HCT116 (cell line): ENCODE results near the gene PI4K2A. TPM values are rescaled to one million over a fixed set of nuclear protein-coding genes. Genes with fewer than 3 reads are reported as not detected.

Experiments used
- ATAC-seq: fragments of 200-7000 bp; cut with Tn5 transposase; 2 replicates; pipeline ENCODE4 v1.9.1; 2020; ENCODE audit warnings: mild to moderate bottlenecking, moderate library complexity
- BruUV-seq: library from RNA; stranded (reverse); fragments of 400-500 nt; replicated peaks from 2 replicates; lab custom pipeline; 2021; lab: Mats Ljungman, UMichigan
- CTCF ChIA-PET: fragments of 300-600 bp; sonication (Branson Sonifier 250); formaldehyde crosslinking; loops from one replicate; lab custom pipeline; 2021; ENCODE audit warnings: antibody characterized with exemption; lab: Charles Lee
- POLR2A ChIA-PET: fragments of 300-600, 350-600 bp; sonication (Branson Sonifier 250); formaldehyde crosslinking; loops from one replicate; lab custom pipeline; 2021; ENCODE audit warnings: antibody characterized with exemption; lab: Charles Lee
- RAD21 ChIA-PET, 2 experiments: fragments of 300-600 bp; sonication (Branson Sonifier 250); formaldehyde crosslinking; loops; one replicate each; lab custom pipeline; 2023; ENCODE audit warnings: low total read pairs in 2 of 2; ENCODE audit not compliant: uncharacterized antibody in 2 of 2, unreplicated experiment in 2 of 2, low non-redundant PET in 1 of 2; lab: Charles Lee
- DNase-seq: peaks from one replicate; pipeline ENCODE4 v3.0.0-alpha.2; 2010; ENCODE audit warnings: low read depth, low spot score
- H2AFZ ChIP-seq: fragments of 200-600 bp; shearing (Covaris generic), sonication (generic); 2 replicates; pipeline ENCODE4 v1.6.1; 2017; ENCODE audit warnings: low read depth, mixed run types, mixed read lengths, antibody characterized with exemption, low read length; ENCODE audit not compliant: poor library complexity, severe bottlenecking
- H3K27ac ChIP-seq: 2 replicates; pipeline ENCODE4 v1.5.1; 2012; ENCODE audit warnings: low read depth, low read length
- H3K27me3 ChIP-seq: fragments of 200-600 bp; sonication (generic); 2 replicates; pipeline ENCODE4 v1.6.1; 2016; ENCODE audit warnings: mixed run types, low read length, mixed read lengths; ENCODE audit not compliant: insufficient read depth
- H3K36me3 ChIP-seq, 2 experiments: fragments of 200-500 bp in 1 of 2; fragments of 200-600 bp in 1 of 2; sonication (Bioruptor generic) in 1 of 2; sonication (generic) in 1 of 2; 2 replicates each; pipeline versions ENCODE4 v1.5.1 to v1.6.1; 2014 to 2016; ENCODE audit warnings: low read length in 2 of 2, inconsistent platforms in 1 of 2, mixed read lengths in 1 of 2, mixed run types in 1 of 2; ENCODE audit not compliant: insufficient read depth in 2 of 2, control insufficient read depth in 1 of 2
- H3K4me1 ChIP-seq, 2 experiments: fragments of 200-600 bp in 1 of 2; sonication (generic) in 1 of 2; 2 replicates each; pipeline versions ENCODE4 v1.5.1 to v1.6.1; 2012 to 2017; ENCODE audit warnings: low read length in 2 of 2, inconsistent platforms in 1 of 2, mild to moderate bottlenecking in 1 of 2, mixed read lengths in 1 of 2, mixed run types in 1 of 2, moderate library complexity in 1 of 2; ENCODE audit not compliant: insufficient read depth in 2 of 2, control insufficient read depth in 1 of 2
- H3K4me2 ChIP-seq: fragments of 200-600 bp; sonication (generic); 2 replicates; pipeline ENCODE4 v1.6.1; 2017; ENCODE audit warnings: mixed run types, low read length, mixed read lengths
- H3K4me3 ChIP-seq, 2 experiments: fragments of 200-600 bp in 1 of 2; sonication (generic) in 1 of 2; replicated peaks in 1 of 2; 2 replicates each; pipeline ENCODE4 v1.5.1; 2011 to 2016; ENCODE audit warnings: low read length in 2 of 2, control low read depth in 1 of 2, low read depth in 1 of 2, mild to moderate bottlenecking in 1 of 2, mixed read lengths in 1 of 2, mixed run types in 1 of 2
- H3K79me2 ChIP-seq: fragments of 200-600 bp; sonication (generic); 2 replicates; pipeline ENCODE4 v1.6.1; 2017; ENCODE audit warnings: mild to moderate bottlenecking, mixed run types, low read length, moderate library complexity, mixed read lengths; ENCODE audit not compliant: insufficient read depth
- H3K9ac ChIP-seq: fragments of 200-600 bp; sonication (generic); 2 replicates; pipeline ENCODE4 v1.6.1; 2016; ENCODE audit warnings: low read length, mixed read lengths
- H3K9me2 ChIP-seq: fragments of 200-600 bp; sonication (generic), shearing (Covaris generic); 2 replicates; pipeline ENCODE4 v1.6.1; 2017; ENCODE audit warnings: mixed run types, mild to moderate bottlenecking, moderate library complexity; ENCODE audit not compliant: insufficient read depth
- H3K9me3 ChIP-seq, 2 experiments: fragments of 200-500 bp in 1 of 2; fragments of 200-600 bp in 1 of 2; sonication (Bioruptor generic) in 1 of 2; sonication (generic) in 1 of 2; 2 replicates each; pipeline ENCODE4 v1.6.1; 2014 to 2017; ENCODE audit warnings: low read length in 2 of 2, mixed read lengths in 2 of 2, inconsistent platforms in 1 of 2, low read depth in 1 of 2, mild to moderate bottlenecking in 1 of 2, mixed run types in 1 of 2, moderate library complexity in 1 of 2; ENCODE audit not compliant: control insufficient read depth in 1 of 2, insufficient read depth in 1 of 2
- H4K20me1 ChIP-seq: fragments of 200-600 bp; sonication (generic), shearing (Covaris generic); 2 replicates; pipeline ENCODE4 v1.6.1; 2017; ENCODE audit warnings: mixed run types, mild to moderate bottlenecking, moderate library complexity; ENCODE audit not compliant: insufficient read depth
- CBX3 ChIP-seq: IDR thresholded peaks from 2 replicates; pipeline ENCODE4 v1.6.1; 2012; ENCODE audit warnings: low read depth
- CEBPB ChIP-seq: IDR thresholded peaks from 2 replicates; pipeline ENCODE4 v1.6.1; 2012; ENCODE audit warnings: low read depth
- EZH2 ChIP-seq: fragments of 200-600 bp; sonication (generic); IDR thresholded peaks from 2 replicates; pipeline ENCODE4 v1.6.1; 2017; ENCODE audit warnings: antibody characterized with exemption, mixed run types
- JUND ChIP-seq: IDR thresholded peaks from 2 replicates; pipeline ENCODE4 v1.6.1; 2012
- POLR2A ChIP-seq: IDR thresholded peaks from 2 replicates; pipeline ENCODE4 v1.7.0; 2011; ENCODE audit warnings: borderline replicate concordance; ENCODE audit not compliant: insufficient read depth, insufficient read length; ENCODE audit errors: extremely low read depth
- POLR2AphosphoS5 ChIP-seq: IDR thresholded peaks from 2 replicates; pipeline ENCODE4 v1.6.1; 2011; ENCODE audit warnings: mild to moderate bottlenecking, low read depth, low read length, moderate library complexity
- RAD21 ChIP-seq: IDR thresholded peaks from 2 replicates; pipeline ENCODE4 v1.6.1; 2012; ENCODE audit warnings: low read depth, mild to moderate bottlenecking
- SRF ChIP-seq: IDR thresholded peaks from 2 replicates; pipeline ENCODE4 v1.6.1; 2012; ENCODE audit warnings: low read depth
- TCF7L2 ChIP-seq: IDR thresholded peaks from 2 replicates; pipeline ENCODE4 v1.7.0; 2011; ENCODE audit warnings: borderline replicate concordance, inconsistent platforms; ENCODE audit not compliant: insufficient read depth, insufficient read length; ENCODE audit errors: extremely low read depth
- ZBTB33 ChIP-seq: IDR thresholded peaks from 2 replicates; pipeline ENCODE4 v1.6.1; 2011; ENCODE audit warnings: mild to moderate bottlenecking, low read length, moderate library complexity; ENCODE audit not compliant: insufficient replicate concordance; ENCODE audit errors: extremely low read depth
- ZFX ChIP-seq: fragments of 450-650 bp; IDR thresholded peaks from 2 replicates; pipeline ENCODE4 v1.6.1; 2017
- intact Hi-C: fragments of 100-400 bp; cut with micrococcal nuclease; formaldehyde crosslinking; loops from 2 replicates; pipeline ENCODE4 v1.10.0; 2022
- total RNA-seq: library from RNA; stranded (reverse); gene quantifications from one replicate; pipeline ENCODE4 v1.2.1, GENCODE V29; 2021; ENCODE audit not compliant: unreplicated experiment
- TF ChIP-seq, protein P1 (sequence below), 3 experiments: fragments of 200-600 bp in 1 of 3; sonication (generic) in 1 of 3; IDR thresholded peaks in 2 of 3; conservative IDR thresholded peaks in 1 of 3; 2 replicates each; pipeline ENCODE4 v1.5.1; 2012 to 2017; ENCODE audit warnings: low read depth in 2 of 3, low read length in 2 of 3, antibody characterized with exemption in 1 of 3, borderline replicate concordance in 1 of 3, control low read depth in 1 of 3, mild to moderate bottlenecking in 1 of 3, mixed read lengths in 1 of 3, mixed run types in 1 of 3, moderate library complexity in 1 of 3; ENCODE audit not compliant: insufficient read depth in 1 of 3

Gene PI4K2A
- total RNA-seq, 1 experiment from 2014 or later = 20.0 TPM

DNA sequence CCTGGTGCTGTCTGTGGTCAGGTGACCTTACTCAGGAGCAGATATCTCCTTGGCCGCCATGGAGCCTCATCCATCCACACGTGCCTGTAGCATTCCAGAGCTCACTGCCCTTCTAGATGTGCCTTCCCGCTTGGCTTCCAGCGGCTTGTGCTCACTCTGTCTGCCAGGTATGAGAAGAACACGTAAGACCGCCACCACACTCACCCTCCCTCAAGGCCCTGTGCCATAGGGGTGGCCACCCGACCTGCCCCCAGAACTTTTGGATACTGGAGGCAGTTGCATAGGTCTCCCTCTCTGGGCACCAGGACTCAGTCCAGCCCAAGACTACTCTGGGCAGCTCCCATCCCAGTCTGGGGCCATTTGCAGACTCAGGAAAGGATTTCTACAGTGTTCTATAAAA is 77.2 kb downstream of the PI4K2A start:
- intact Hi-C loops = no loop called here
- H4K20me1 ChIP-seq = no peaks in the 10 kb centered on the region
- H3K36me3 ChIP-seq = peaks cover 0 to 12% of the 10 kb centered on the region in 2 experiments; a peak in 2 of 4 replicates
- ATAC-seq (no peak), DNase-seq (no peak)
- no peak overlapping the region for H3K4me3 ChIP-seq
- ChIA-PET CTCF (interaction anchor here (1.1 to 1.8 kb wide), 3 partner anchors 8 to 183 kb away, joined by 3 to 10 read pairs (median 3); no protein-coding TSS in a partner anchor), RAD21 (no interaction called here), POLR2A (no interaction called here)
- no TSS peak for BruUV-seq
- H3K9me3 ChIP-seq = no peaks in the 10 kb centered on the region
- H3K4me2 ChIP-seq = peak overlapping the region; percentile 75
- no peaks in the 10 kb centered on the region for H3K9me2 ChIP-seq
- TF ChIP-seq, protein P1, sequence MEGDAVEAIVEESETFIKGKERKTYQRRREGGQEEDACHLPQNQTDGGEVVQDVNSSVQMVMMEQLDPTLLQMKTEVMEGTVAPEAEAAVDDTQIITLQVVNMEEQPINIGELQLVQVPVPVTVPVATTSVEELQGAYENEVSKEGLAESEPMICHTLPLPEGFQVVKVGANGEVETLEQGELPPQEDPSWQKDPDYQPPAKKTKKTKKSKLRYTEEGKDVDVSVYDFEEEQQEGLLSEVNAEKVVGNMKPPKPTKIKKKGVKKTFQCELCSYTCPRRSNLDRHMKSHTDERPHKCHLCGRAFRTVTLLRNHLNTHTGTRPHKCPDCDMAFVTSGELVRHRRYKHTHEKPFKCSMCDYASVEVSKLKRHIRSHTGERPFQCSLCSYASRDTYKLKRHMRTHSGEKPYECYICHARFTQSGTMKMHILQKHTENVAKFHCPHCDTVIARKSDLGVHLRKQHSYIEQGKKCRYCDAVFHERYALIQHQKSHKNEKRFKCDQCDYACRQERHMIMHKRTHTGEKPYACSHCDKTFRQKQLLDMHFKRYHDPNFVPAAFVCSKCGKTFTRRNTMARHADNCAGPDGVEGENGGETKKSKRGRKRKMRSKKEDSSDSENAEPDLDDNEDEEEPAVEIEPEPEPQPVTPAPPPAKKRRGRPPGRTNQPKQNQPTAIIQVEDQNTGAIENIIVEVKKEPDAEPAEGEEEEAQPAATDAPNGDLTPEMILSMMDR (IDR thresholded peaks at IDR 0.05 in 2 of 3, conservative IDR thresholded peaks at IDR 0.05 in 1 of 3; ENCODE audit: borderline replicate concordance in 1 of 3, insufficient read depth in 1 of 3, low read depth in 2 of 3, low read length in 2 of 3) = no peak
- no peak for TF ChIP-seq JUND
- TF ChIP-seq RAD21 = no peak
- TF ChIP-seq ZFX = no peak
- TF ChIP-seq POLR2AphosphoS5 = no peak
- TF ChIP-seq CEBPB = no peak
- no peak for TF ChIP-seq TCF7L2
- TF ChIP-seq SRF = no peak
- no peak for TF ChIP-seq CBX3
- TF ChIP-seq EZH2 = no peak
- no peak for TF ChIP-seq POLR2A
- no peak for TF ChIP-seq ZBTB33
- H3K9ac ChIP-seq = no peak overlapping the region
- peak overlapping the region; percentile 77; the same call in 1 of the 2 replicates for H3K27ac ChIP-seq
- no peaks in the 10 kb centered on the region for H3K27me3 ChIP-seq
- no peak overlapping the region for H2AFZ ChIP-seq
- H3K4me1 ChIP-seq = peaks cover 37 to 51% of the 10 kb centered on the region in 2 experiments
- H3K79me2 ChIP-seq = peaks cover 26% of the 10 kb centered on the region; the same call in 1 of the 2 replicates
